GM10248 (cell line): ENCODE results near the gene NUDT9.
"Not testable (repeated sequence)": the region's sequence is repeated elsewhere in the genome, so short reads cannot be mapped to it uniquely, and the experiment has no call there.

ENCODE experiments used
- CTCF ChIA-PET: fragments of 300-600 bp; sonication (Branson Sonifier 250); formaldehyde crosslinking; extraction: SDS; loops from one replicate; lab custom pipeline; 2021; ENCODE audit warnings: antibody characterized with exemption; lab: Yijun Ruan, JAX
- POLR2A ChIA-PET: fragments of 350-650 bp; sonication (Branson Sonifier 250); formaldehyde crosslinking; extraction: SDS; loops from one replicate; lab custom pipeline; 2020; ENCODE audit warnings: antibody characterized with exemption; lab: Yijun Ruan, JAX
- DNase-seq: peaks from one replicate; pipeline ENCODE4 v3.0.0; 2012; ENCODE audit errors: extremely low spot score
- TF ChIP-seq, protein P1 (sequence below): IDR thresholded peaks from 2 replicates; pipeline ENCODE4 v1.5.1; 2012; ENCODE audit warnings: mild to moderate bottlenecking, low read depth; ENCODE audit errors: extremely low read depth, missing control alignments, control extremely low read depth

The NUDT9 gene

GRCh38 chr4:87420276-87420830, 2.0 kb upstream of the NUDT9 start:
- POLR2A ChIA-PET = interaction anchor here (0.5 kb wide), 1 partner anchor 51 kb away, joined by 4 read pairs; no protein-coding TSS in a partner anchor
- no peak for DNase-seq
- TF ChIP-seq, protein P1, sequence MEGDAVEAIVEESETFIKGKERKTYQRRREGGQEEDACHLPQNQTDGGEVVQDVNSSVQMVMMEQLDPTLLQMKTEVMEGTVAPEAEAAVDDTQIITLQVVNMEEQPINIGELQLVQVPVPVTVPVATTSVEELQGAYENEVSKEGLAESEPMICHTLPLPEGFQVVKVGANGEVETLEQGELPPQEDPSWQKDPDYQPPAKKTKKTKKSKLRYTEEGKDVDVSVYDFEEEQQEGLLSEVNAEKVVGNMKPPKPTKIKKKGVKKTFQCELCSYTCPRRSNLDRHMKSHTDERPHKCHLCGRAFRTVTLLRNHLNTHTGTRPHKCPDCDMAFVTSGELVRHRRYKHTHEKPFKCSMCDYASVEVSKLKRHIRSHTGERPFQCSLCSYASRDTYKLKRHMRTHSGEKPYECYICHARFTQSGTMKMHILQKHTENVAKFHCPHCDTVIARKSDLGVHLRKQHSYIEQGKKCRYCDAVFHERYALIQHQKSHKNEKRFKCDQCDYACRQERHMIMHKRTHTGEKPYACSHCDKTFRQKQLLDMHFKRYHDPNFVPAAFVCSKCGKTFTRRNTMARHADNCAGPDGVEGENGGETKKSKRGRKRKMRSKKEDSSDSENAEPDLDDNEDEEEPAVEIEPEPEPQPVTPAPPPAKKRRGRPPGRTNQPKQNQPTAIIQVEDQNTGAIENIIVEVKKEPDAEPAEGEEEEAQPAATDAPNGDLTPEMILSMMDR = no peak
- CTCF ChIA-PET = interaction anchor here (0.9 to 2.9 kb wide), 7 partner anchors 14 to 87 kb away, joined by 3 to 15 read pairs (median 3); no protein-coding TSS in a partner anchor

GRCh38 chr4:87423317-87424098, 1.1 kb downstream of the NUDT9 start:
- POLR2A ChIA-PET = no interaction called here
- TF ChIP-seq, protein P1 = no peak
- CTCF ChIA-PET = interaction anchor here (0.8 to 2.9 kb wide), 3 partner anchors 33 to 47 kb away, joined by 3 to 15 read pairs (median 7); partner anchors contain the start of gene HSD17B11
- peak; percentile 29 for DNase-seq

DNA sequence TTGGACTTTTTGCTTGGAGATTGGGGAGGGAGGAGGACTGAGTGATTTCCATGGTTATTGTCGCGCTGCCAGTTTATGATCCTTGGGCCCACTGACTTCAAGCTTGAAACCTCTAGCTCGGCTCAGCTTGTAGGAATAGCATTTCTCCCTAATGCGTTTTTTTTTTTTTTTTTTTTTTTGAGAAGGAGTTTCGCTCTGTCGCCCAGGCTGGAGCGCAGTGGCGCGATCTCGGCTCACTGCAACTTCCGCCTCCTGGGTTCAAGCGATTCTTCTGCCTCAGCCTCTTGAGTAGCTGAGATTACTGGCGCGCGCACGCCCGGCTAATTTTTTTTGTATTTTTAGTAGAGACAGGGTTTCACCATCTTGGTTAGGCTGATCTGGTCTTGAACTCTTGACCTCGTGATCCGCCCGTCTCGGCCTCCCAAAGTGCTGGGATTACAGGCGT, 1.7 kb downstream of the NUDT9 start:
- POLR2A ChIA-PET, CTCF ChIA-PET, DNase-seq: not testable (repeated sequence)

- DNase-seq = no peak
- TF ChIP-seq, protein P1 = no peak
- ChIA-PET POLR2A (no interaction called here), CTCF (no interaction called here)
These were observed 3.3 kb downstream of the NUDT9 start for GRCh38 chr4:87425711-87426110.

GRCh38 chr4:87426865-87427517, 4.6 kb downstream of the NUDT9 start:
- TF ChIP-seq, protein P1 = no peak
- ChIA-PET CTCF (no interaction called here), POLR2A (no interaction called here)
- no peak for DNase-seq

DNA sequence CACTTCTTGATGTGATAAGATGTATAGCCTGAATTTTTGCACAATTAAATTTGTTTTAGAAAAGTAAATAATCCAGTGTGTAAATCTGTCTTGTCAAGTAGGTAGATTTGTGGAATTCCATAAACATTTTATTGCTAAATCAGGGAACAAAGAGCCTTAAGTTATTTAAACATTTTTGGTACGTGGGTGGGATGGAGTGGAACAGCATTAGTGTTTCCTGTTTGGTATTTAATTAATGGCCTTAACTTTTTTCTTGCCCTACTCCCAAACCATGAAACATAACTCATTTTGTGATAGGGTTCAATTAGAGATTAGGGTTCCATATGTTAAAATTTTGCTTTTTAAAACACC, 5.1 kb downstream of the NUDT9 start:
- TF ChIP-seq, protein P1 = no peak
- no peak for DNase-seq
- POLR2A ChIA-PET = no interaction called here
- CTCF ChIA-PET = interaction anchor here (1.0 kb wide), 1 partner anchor 29 kb away, joined by 3 read pairs; no protein-coding TSS in a partner anchor
